SK-N-DZ (cell line): Measurements from ENCODE around the gene C1QTNF6.

Experiments
- DNase-seq: peaks from one replicate; pipeline ENCODE4 v3.0.0-alpha.2; 2015; ENCODE audit warnings: low spot score

C1QTNF6 gene

GRCh38 chr22:37162221-37163095, 25.6 kb downstream of the C1QTNF6 start:
- DNase-seq = no peak

DNA sequence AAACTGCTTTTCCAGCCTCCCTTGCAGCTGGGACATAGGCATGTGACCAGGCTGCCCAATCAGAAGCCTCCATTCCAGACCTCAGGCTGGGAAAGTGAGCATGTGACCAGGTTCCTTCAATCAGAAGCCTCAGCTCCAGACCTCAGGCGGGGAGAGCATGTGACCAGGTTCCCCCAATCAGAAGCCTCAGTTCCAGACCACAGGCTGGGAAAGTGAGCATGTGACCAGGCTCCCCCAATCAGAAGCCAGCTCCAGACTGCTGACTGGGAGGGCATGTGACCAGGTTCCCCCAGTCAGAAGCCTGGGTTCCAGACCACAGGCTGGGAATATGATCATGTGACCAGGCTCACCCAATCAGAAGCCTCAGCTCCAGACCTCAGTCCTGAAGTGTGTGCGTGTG, 26.6 kb downstream of the C1QTNF6 start:
- DNase-seq = no peak

- no peak for DNase-seq
These were observed 28.0 kb downstream of the C1QTNF6 start for GRCh38 chr22:37160027-37160426.

DNA sequence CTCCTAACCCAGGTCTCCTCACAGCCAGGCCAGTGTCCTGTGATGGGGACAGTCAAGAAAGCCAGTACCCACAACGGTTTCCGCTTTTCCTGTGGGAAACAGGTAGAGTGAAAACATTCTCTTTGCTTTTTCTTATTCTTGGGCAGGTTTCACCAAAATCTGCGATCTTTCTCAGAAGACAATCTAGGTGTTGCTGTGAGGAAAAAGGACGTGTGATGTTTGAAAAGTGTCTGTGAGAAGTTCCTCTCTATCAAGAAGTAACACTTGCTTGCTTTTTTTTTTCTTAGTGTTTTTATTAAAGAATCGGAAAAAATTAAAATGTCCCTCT, 29.1 kb downstream of the C1QTNF6 start:
- no peak for DNase-seq

- no peak for DNase-seq
These were observed 30.3 kb downstream of the C1QTNF6 start for GRCh38 chr22:37157516-37158285.

- no peak for DNase-seq
These were observed 31.2 kb downstream of the C1QTNF6 start for GRCh38 chr22:37156686-37157435.

- no peak for DNase-seq
These were observed 32.1 kb downstream of the C1QTNF6 start for GRCh38 chr22:37155971-37156370.

DNA sequence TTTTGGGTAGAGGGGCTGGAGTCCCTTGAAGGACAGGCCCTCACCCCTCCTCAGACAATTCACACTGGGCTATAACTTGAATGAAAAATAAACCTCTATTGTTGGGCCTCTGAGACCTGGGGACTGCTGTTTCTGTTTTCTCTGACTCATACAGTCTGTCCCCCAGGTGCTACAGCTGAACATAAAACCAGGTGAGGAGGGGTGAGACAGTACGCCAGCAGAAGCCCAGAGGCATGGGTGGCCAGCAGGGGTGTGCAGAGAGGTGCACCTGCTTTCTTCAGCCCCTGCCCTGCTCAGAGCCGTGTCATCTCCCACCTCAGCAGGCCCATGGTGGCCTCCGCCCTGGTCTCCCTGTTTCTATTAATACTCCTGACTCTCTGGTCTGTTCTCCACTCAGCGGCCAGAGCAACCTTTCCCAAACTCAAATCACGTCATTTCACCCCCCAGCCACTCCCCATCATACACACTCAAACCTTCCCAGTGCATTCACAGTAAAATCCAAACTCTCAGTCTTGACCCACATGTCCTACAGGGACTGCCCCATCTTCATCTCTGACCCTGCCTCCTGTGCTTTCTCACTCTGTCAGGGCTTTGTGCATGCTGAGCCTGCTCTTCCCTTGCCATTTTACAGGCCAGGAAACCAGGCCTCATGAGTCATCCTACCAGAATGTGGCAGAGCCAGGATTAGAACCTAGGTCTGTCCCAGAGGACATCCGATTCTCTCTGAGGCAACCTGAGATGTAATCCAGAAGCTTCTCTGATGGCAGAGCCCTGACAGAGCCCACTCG, 32.9 kb downstream of the C1QTNF6 start:
- DNase-seq = no peak

GRCh38 chr22:37153901-37154300, 34.1 kb downstream of the C1QTNF6 start:
- no peak for DNase-seq

DNA sequence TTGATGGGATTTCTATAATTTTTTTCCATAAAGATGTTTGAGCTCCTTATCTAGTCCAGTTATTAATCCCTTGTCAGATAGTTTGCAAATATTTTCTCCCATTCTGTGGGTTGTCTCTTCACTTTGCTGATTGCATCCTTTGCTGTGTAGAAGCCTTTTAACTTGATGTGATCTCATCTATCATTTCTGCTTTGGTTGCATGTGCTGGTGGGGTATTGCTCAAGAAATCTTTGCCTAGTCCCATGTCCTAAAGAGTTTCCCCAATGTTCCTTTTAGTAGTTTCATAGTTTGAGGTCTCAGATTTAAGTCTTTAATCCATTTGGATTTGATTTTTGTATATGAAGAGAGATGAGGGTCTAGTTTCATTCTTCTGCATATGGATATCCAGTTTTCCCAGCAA, 36.6 kb downstream of the C1QTNF6 start:
- DNase-seq = no peak

- DNase-seq = no peak
These were observed 37.3 kb downstream of the C1QTNF6 start for GRCh38 chr22:37150701-37151100.

DNA sequence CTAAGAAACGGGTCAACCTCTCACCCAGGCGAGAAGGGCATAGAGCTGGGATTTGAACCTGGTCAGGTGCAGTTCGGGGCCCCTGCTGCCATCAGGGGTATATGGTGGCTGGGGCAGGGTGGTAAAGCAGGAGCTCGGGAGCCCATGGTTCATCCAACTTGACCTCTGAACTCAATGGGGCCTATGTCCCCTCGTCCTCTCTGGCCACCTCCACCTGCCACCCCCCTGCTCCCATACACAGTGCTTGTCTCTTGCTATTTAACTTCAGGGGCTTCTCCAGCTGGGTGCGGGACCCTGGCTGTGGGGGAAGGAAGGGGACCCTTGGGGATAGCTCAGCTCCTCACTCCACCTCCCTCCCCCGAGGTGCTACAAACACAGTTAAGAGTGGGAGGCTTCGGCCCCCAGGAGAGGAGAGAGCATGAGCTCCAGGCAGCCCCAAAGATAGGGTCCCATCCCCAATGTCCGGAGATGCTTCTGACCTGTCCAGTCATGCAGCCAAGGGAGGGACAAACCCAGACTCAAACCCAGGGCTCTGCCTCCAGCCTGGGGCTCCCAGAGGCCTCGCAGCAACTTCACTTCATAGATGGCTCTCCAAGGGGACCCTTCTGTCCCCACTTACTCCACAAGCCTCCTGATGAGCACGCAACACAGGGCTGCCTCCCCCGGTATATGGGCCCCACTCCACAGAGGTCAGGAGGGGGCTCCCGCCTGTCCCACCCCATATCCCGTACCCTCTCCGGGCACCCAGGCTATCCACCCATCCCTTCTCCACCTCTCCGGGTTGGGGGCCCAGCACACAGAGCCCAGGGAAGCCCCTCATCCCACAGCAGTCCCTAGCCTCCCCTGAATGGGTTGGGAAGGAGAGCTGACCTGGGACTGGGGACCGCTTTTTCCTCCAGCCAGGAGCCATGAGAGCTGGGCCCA, 39.0 kb downstream of the C1QTNF6 start:
- DNase-seq = no peak

DNA sequence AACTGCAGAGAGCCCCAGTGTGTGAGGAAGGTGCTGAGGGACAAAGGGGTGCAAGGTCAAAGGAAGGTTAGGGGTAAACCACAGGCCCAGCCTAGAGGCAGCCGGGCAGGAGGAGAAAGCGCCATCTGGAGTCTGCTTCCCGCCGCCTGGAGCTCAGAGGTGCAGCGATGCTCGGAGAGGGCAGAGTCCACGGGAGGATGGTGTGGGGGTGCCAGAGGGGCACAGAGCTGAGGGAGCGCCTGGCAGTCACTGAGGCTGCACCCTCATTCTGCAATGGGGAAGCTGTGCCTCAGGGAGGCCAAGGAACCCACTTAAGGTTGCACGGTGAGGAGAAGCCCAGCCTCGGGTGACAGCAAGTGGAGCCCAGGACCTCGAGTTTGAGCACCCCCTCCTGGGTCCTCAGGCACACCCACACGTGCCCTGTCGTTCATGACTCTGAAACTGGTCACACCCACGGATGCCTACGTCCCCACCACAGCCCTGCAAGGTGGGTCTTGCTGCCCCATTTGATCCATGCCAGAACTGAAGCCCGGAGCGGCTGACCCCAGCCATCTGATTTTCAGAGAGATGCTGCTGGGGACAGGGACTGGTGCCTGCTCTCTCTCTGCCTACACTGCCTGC, 39.9 kb downstream of the C1QTNF6 start:
- no peak for DNase-seq

DNA sequence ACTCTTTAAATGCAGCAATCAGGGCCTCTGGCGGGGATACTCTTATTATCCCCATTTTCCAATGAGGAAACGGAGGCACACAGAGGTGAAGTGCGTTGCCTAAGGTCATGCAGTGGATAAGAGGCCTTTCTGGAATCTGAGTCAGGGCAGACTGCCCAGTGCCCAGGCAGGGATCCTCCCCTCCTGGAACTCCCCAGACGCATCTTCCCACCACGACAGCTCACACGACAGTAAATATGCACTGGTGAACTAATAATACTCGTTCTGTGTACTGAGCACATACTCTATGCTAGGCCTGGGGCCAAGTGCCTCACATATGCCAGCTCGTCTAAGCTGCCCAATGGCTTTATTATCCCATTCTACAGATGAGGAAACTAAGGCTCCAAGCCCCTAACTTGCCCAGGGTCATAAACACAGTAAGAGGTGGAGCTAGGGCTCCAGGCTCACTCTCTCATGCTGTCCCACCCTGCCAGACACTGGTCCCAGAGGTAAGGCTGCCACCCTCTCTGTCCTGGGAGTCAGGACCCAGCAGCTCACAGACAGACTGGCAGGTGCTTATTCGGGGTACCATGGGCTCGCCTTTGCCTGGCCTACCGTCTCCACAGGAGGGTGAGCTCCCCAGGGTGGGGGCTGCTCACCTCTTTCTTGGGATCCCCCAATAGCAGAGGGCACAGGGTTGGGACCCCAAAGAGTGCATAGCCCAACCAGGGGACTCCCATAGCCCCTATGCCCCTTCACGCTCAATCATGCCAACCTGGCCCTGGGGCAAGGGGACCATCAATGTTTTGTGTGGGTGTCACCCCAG, 40.7 kb downstream of the C1QTNF6 start:
- DNase-seq = no peak

- no peak for DNase-seq
These were observed 41.4 kb downstream of the C1QTNF6 start for GRCh38 chr22:37146507-37147180.

GRCh38 chr22:37146051-37146385, 42.0 kb downstream of the C1QTNF6 start:
- DNase-seq = no peak

- no peak for DNase-seq
These were observed 42.6 kb downstream of the C1QTNF6 start for GRCh38 chr22:37145180-37146050.

GRCh38 chr22:37144180-37144554, 43.9 kb downstream of the C1QTNF6 start:
- no peak for DNase-seq
